ENCODE measurements around the gene MEF2A.

DNA sequence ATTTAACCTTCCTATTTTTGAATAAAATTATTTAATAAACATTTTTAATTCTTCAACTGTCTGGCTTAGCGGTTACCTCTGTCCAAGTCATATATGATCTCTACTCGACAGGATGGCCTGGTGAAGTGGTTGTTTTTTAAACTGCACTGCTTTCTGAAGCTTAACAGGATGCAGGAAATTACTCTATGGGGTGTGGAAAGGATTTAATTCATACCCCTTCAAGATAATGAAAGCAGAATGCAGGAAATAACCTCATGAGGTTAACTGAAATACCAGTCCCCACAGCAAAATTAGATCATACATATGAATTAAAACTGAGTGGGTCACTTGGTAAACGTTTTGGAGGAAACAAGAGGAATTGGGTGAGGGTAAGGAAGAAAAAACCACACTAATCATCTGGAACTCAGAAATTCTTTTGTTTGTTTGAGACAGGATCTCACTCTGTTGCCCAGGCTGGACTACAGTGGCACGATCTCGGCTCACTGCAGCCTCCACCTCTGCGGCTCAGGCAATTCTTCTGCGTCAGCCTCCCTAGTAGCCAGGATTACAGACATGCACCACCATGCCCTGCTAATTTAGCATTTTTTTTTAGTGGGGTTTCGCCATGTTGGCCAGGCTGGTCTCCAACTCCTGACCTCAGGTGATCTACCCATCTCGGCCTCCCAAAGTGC lies 117.4 kb downstream of the MEF2A start:
- TF ChIP-seq, protein P1, sequence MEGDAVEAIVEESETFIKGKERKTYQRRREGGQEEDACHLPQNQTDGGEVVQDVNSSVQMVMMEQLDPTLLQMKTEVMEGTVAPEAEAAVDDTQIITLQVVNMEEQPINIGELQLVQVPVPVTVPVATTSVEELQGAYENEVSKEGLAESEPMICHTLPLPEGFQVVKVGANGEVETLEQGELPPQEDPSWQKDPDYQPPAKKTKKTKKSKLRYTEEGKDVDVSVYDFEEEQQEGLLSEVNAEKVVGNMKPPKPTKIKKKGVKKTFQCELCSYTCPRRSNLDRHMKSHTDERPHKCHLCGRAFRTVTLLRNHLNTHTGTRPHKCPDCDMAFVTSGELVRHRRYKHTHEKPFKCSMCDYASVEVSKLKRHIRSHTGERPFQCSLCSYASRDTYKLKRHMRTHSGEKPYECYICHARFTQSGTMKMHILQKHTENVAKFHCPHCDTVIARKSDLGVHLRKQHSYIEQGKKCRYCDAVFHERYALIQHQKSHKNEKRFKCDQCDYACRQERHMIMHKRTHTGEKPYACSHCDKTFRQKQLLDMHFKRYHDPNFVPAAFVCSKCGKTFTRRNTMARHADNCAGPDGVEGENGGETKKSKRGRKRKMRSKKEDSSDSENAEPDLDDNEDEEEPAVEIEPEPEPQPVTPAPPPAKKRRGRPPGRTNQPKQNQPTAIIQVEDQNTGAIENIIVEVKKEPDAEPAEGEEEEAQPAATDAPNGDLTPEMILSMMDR (IDR thresholded peaks at IDR 0.05): no peak
- TF ChIP-seq POLR2A (IDR thresholded peaks at IDR 0.05): no peak

All from thyroid gland (tissue), 4 donors.